ENCODE results near the gene ZNF646.

The ZNF646 gene, protein sequence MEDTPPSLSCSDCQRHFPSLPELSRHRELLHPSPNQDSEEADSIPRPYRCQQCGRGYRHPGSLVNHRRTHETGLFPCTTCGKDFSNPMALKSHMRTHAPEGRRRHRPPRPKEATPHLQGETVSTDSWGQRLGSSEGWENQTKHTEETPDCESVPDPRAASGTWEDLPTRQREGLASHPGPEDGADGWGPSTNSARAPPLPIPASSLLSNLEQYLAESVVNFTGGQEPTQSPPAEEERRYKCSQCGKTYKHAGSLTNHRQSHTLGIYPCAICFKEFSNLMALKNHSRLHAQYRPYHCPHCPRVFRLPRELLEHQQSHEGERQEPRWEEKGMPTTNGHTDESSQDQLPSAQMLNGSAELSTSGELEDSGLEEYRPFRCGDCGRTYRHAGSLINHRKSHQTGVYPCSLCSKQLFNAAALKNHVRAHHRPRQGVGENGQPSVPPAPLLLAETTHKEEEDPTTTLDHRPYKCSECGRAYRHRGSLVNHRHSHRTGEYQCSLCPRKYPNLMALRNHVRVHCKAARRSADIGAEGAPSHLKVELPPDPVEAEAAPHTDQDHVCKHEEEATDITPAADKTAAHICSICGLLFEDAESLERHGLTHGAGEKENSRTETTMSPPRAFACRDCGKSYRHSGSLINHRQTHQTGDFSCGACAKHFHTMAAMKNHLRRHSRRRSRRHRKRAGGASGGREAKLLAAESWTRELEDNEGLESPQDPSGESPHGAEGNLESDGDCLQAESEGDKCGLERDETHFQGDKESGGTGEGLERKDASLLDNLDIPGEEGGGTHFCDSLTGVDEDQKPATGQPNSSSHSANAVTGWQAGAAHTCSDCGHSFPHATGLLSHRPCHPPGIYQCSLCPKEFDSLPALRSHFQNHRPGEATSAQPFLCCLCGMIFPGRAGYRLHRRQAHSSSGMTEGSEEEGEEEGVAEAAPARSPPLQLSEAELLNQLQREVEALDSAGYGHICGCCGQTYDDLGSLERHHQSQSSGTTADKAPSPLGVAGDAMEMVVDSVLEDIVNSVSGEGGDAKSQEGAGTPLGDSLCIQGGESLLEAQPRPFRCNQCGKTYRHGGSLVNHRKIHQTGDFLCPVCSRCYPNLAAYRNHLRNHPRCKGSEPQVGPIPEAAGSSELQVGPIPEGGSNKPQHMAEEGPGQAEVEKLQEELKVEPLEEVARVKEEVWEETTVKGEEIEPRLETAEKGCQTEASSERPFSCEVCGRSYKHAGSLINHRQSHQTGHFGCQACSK (N-terminal part only)

GRCh38 chr16:31073970-31074813 is at the start of gene ZNF646, which contains the start of gene ZNF668:
ZNF646 (plus strand) TSS chr16:31074422; CDS start chr16:31076325, 1,903 bp downstream.
ZNF668 (minus strand) TSS chr16:31074240; CDS start chr16:31064459, 9,781 bp downstream.
- DNase-seq: peak; percentile 99

- no peak for DNase-seq
Observed at GRCh38 chr16:31025339-31025738, 48.9 kb upstream of the ZNF646 start.

- no peak for DNase-seq
Observed at GRCh38 chr16:31029272-31029671, 45.0 kb upstream of the ZNF646 start.

DNA sequence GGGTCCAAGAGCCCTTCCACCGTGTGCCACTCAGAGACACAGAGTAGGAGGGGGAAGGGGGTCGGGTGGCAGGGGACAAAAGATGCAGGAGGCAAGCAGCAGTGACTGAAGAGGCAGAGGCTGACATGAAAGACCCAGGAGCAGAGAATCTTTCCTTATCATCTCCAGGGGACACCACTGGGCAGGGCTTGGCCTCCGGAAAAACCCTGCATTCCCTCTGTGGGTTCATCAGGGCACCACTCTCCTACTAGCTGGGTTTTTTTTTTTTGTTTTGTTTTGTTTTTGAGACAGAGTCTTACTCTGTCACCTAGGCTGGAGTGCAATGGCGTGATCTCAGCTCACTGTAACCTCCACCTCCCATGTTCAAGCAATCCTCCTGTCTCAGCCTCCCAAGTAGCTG is 42.9 kb upstream of the ZNF646 start:
- no peak for DNase-seq

- peak; percentile 91 for DNase-seq
Observed at GRCh38 chr16:31032736-31033708, 41.2 kb upstream of the ZNF646 start, which contains the start of gene STX4. STX4 (plus strand) TSS chr16:31033558; CDS start chr16:31033806, 248 bp downstream.

- DNase-seq: peak; percentile 72
Observed at GRCh38 chr16:31033709-31034492, 40.3 kb upstream of the ZNF646 start.

DNA sequence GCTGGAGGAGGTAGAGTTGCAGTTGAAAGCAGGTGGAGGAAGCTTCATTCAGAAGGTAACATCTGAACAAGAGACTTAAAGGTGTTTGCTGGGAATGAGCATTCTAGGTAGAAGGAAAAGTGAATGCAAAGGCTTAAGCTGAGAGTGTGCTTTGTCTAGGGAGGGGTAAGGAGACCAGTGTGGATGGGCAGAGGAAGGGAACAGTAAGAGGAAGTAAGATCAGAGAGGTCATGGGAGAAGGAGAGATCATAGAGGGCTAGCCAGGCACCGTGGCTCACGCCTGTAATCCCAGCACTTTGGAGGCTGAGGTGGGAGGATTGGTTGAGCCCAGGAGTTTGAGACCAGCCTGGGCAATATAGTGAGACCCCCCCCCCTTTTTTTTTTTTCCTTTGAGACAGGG is 37.5 kb upstream of the ZNF646 start:
- no peak for DNase-seq

DNA sequence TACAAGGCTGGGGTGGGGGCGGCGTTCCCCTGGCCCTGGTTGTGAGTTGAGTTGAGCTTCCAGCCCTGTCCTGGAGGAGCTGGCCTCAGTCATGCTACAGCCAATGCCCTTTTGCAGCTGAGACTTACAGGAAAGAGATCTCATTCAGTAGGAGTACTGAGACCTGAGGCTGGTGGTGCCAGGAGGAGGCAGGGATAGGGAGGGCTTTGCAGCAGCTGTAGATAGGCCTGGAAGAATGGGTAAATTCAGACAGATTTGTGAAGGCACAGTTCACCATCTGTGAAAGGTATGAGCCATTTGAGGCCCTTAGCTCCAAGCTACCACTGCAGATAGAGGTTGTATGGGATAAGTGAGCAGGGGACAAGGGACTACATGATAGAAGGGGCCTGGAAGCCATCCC is 35.2 kb upstream of the ZNF646 start:
- DNase-seq: no peak

GRCh38 chr16:31042866-31043265 is 31.4 kb upstream of the ZNF646 start:
- no peak for DNase-seq

DNA sequence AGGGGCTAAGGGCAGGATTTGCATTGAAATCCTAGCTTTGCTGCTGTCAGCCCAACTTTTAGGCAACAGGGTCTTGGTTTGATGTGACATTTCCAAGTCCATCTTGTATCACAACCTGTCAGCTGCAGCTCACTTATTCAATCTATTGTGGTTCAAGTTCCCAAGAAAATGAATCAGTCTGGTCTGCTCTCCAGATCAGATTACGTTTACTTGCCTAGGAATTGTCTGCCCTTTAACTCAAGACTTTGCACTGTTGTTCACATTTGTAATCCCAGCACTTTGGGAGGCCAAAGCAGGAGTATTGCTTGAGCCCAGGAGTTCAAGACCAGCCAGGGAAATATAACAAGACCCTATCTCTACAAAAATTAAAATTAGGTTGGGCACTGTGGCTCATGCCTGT is 30.9 kb upstream of the ZNF646 start:
- no peak for DNase-seq

DNA sequence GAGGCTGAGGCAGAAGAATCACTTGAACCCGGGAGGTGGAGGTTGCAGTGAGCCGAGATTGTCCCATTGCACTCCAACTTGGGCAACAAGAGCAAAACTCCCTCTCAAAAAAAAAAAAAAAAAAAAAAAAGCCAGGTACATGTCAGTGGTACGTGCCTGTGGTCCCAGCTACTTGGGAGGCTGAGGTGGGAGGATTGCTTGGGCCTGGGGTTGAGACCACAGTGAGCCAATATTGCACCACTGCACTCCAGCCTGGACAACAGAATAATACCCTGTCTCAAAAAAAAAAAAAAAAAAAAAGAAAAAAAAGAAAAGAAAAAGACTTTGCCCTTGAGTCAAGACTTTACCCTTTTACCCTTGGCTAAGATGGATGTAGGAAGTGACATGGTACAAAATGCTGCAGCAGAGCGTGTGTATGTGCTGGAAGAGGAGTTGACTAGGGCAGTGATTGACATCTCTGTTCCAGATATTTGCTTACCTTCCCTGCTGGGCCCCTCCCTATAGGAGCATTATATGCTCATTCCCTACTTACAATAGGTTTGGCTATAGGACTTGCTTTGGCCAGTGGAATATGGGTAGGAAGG is 30.2 kb upstream of the ZNF646 start:
- DNase-seq: no peak

GRCh38 chr16:31050280-31051030 is 23.8 kb upstream of the ZNF646 start:
- no peak for DNase-seq

GRCh38 chr16:31052114-31052513 is 22.1 kb upstream of the ZNF646 start:
- no peak for DNase-seq

DNA sequence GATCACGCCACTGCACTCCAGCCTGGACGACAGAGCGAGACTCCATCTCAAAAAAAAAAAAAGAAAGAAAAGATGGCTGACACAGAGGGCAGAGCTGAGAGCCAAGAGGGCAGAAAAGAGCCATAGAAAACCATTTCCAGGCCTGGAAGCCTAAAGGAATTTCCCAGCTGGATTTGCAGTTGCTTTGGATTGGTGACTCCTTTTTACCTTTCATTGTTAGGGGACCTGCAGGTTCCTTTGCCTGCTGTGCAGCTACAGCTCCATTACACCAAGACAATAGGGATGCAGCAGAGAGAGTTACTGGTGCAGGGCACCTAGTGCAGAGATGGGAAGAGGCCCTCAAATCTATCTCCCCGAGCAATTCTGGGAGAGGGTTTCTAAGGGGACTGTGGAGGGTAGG is 18.6 kb upstream of the ZNF646 start:
- DNase-seq: no peak

DNA sequence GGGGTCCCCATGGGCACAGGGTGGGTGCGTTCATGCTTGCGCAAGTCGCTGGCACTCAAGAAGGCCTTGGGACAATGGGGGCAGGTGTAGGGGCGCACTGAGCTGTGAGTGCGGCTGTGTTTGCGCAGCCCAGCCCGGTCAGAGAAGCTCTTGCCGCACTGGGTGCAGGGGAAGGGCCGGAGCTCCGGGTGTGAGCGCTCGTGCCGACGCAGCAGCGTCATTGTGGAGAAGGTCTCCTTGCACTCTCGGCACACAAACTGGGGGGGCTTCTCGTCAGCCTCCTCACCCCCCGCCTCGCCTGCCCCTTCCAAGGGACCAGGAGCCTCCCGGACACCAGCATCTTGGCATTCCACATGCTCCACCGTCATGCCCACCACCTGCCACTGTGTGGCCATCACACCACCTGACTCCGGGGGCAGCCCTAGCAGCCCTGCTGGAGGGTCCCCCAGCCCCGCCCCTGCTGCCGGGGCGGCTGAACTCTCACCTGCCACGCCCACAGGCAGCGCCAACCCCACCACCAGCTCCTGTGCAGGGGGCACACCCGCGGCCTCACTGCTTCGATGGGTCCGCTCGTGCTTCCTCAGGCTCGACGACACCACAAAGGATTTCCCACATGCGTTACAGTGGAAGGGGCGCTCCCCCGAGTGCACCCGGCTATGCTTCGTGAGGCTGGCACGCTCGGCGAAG is 13.0 kb upstream of the ZNF646 start:
- DNase-seq: no peak

- no peak for DNase-seq
Observed at GRCh38 chr16:31061813-31062440, 12.3 kb upstream of the ZNF646 start.

DNA sequence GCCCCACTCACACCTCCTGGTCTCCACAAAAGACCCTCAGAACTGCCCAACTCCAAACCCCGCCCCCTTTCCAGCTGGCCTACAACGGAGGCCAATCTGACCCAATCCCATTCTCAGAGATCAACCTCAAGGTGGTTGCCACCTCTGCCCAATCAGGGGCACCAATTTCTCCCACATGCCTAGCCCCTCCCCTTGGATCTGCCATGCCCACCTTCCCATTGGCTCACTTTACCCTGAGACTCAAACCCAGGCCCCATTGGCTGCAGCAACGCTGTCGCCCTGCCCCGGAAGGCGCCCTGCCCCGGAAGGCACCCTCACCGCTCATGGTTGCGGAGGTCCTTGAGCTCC is 10.8 kb upstream of the ZNF646 start:
- no peak for DNase-seq
